ENCODE results near the gene PRSS8. TPM values are rescaled to one million over a fixed set of nuclear protein-coding genes. Genes with fewer than 3 reads are reported as not detected.
A peak's percentile ranks its signal among the peaks of the same experiment; 100 is the strongest.

Gene PRSS8
- total RNA-seq, 3 donors from 2014 or later (not counting 1 experiment from before 2014, with no cell fraction given): not detected

GRCh38 chr16:31110106-31111034 is 25.2 kb downstream of the PRSS8 start:
- no peak overlapping the region for H3K4me3 ChIP-seq (ENCODE audit: low read length)
- H3K9me3 ChIP-seq (ENCODE audit: control insufficient read depth, insufficient read depth, low read length): no peaks in the 10 kb centered on the region
- Mint-ChIP-seq H3K4me3 (peak overlapping the region; percentile 85), H3K27me3 (ENCODE audit: low read depth in 2 of 2) (no peaks in the 10 kb centered on the region), H3K9me3 (no peaks in the 10 kb centered on the region), H3K36me3 (no peaks in the 10 kb centered on the region), H3K4me1 (peaks cover 19 to 29% of the 10 kb centered on the region in 2 donors), H3K27ac (peak overlapping the region in 1 of 2 donors; percentile 36)
- no peak for TF ChIP-seq CTCF (IDR thresholded peaks at IDR 0.05)
- intact Hi-C loops (cut with micrococcal nuclease): loop anchor here (10.0 kb wide), 1 partner anchor 74 kb away; the partner anchor contains the start of gene FUS
- H3K27ac ChIP-seq (ENCODE audit: low read length): no peak overlapping the region
- peaks cover 28% of the 10 kb centered on the region for H3K4me1 ChIP-seq (ENCODE audit: control insufficient read depth, insufficient read depth, low read length)
- DNase-seq: no peak
- no peak for ATAC-seq
- H3K27me3 ChIP-seq (ENCODE audit: control insufficient read depth, insufficient read depth, low read length): no peaks in the 10 kb centered on the region
- peaks cover 23% of the 10 kb centered on the region for H3K36me3 ChIP-seq (ENCODE audit: control insufficient read depth, insufficient read depth, low read length)
- 90% methylated on average over 26 of the region's 26 CpGs for WGBS (ENCODE audit: insufficient coverage)

- no peaks in the 10 kb centered on the region for H3K9me3 ChIP-seq (ENCODE audit: control insufficient read depth, insufficient read depth, low read length)
- intact Hi-C loops (cut with micrococcal nuclease): loop anchor here (5.0 to 10.0 kb wide), 2 partner anchors 33 to 75 kb away; partner anchors contain the start of gene FUS
- ATAC-seq: no peak
- no peaks in the 10 kb centered on the region for H3K27me3 ChIP-seq (ENCODE audit: control insufficient read depth, insufficient read depth, low read length)
- Mint-ChIP-seq H3K9me3 (no peaks in the 10 kb centered on the region), H3K27ac (peak overlapping the region in 1 of 2 donors; percentile 36), H3K4me1 (peaks cover 19 to 29% of the 10 kb centered on the region in 2 donors), H3K4me3 (peak overlapping the region; percentile 85), H3K36me3 (no peaks in the 10 kb centered on the region), H3K27me3 (ENCODE audit: low read depth in 2 of 2) (no peaks in the 10 kb centered on the region)
- H3K4me3 ChIP-seq (ENCODE audit: low read length): no peak overlapping the region
- WGBS (ENCODE audit: insufficient coverage): 95% methylated on average over 12 of the region's 12 CpGs
- no peak for DNase-seq
- H3K4me1 ChIP-seq (ENCODE audit: control insufficient read depth, insufficient read depth, low read length): peaks cover 28% of the 10 kb centered on the region
- peaks cover 23% of the 10 kb centered on the region for H3K36me3 ChIP-seq (ENCODE audit: control insufficient read depth, insufficient read depth, low read length)
- H3K27ac ChIP-seq (ENCODE audit: low read length): no peak overlapping the region
- no peak for TF ChIP-seq CTCF (IDR thresholded peaks at IDR 0.05)
Measured at GRCh38 chr16:31109622-31110021, 25.9 kb downstream of the PRSS8 start.

- DNase-seq (no peak), ATAC-seq (no peak)
- WGBS (ENCODE audit: insufficient coverage): 57% methylated on average over 57 of the region's 57 CpGs
- peak overlapping the region; percentile 45 for H3K4me3 ChIP-seq (ENCODE audit: low read length)
- no peaks in the 10 kb centered on the region for H3K9me3 ChIP-seq (ENCODE audit: control insufficient read depth, insufficient read depth, low read length)
- H3K27ac ChIP-seq (ENCODE audit: low read length): no peak overlapping the region
- Mint-ChIP-seq H3K4me3 (peak overlapping the region; percentile 85), H3K9me3 (no peaks in the 10 kb centered on the region), H3K36me3 (no peaks in the 10 kb centered on the region), H3K27ac (peak overlapping the region in 1 of 2 donors; percentile 36), H3K27me3 (ENCODE audit: low read depth in 2 of 2) (no peaks in the 10 kb centered on the region), H3K4me1 (peaks cover 19 to 29% of the 10 kb centered on the region in 2 donors)
- peaks cover 23% of the 10 kb centered on the region for H3K36me3 ChIP-seq (ENCODE audit: control insufficient read depth, insufficient read depth, low read length)
- no peaks in the 10 kb centered on the region for H3K27me3 ChIP-seq (ENCODE audit: control insufficient read depth, insufficient read depth, low read length)
- intact Hi-C loops (cut with micrococcal nuclease): loop anchor here (5.0 kb wide), 1 partner anchor 33 kb away; no protein-coding TSS in a partner anchor
- H3K4me1 ChIP-seq (ENCODE audit: control insufficient read depth, insufficient read depth, low read length): peaks cover 28% of the 10 kb centered on the region
- TF ChIP-seq CTCF (IDR thresholded peaks at IDR 0.05): no peak
Measured at GRCh38 chr16:31108794-31109558, 26.6 kb downstream of the PRSS8 start.

All from natural killer cell (primary cell).